Epithelial cell of proximal tubule (primary cell): Measurements from ENCODE around the gene ANXA4. TPM values are rescaled to one million over a fixed set of nuclear protein-coding genes. Genes with fewer than 3 reads are reported as not detected.

Source experiments
- DNase-seq: peaks from one replicate; pipeline ENCODE4 v3.0.0-alpha.2; 2011; ENCODE audit warnings: low read depth
- H3K4me3 ChIP-seq: 2 replicates; pipeline ENCODE4 v1.5.1; 2011; ENCODE audit warnings: low read depth, mild to moderate bottlenecking, low read length
- total RNA-seq: library from RNA; depleted of rRNA; stranded (reverse); fragments of >200 nt; gene quantifications from 2 replicates; pipeline ENCODE4 v1.2.3, GENCODE V29; 2015
- TF ChIP-seq, protein P1 (sequence below): conservative IDR thresholded peaks from 2 replicates; pipeline ENCODE4 v1.5.1; 2012; ENCODE audit warnings: low read depth, mild to moderate bottlenecking, low read length

Gene ANXA4
- total RNA-seq, 1 donor from 2014 or later = 61.2 TPM

GRCh38 chr2:69741229-69741574 is 732 bp upstream of the ANXA4 start:
- peak overlapping the region; percentile 84 for H3K4me3 ChIP-seq
- TF ChIP-seq, protein P1, sequence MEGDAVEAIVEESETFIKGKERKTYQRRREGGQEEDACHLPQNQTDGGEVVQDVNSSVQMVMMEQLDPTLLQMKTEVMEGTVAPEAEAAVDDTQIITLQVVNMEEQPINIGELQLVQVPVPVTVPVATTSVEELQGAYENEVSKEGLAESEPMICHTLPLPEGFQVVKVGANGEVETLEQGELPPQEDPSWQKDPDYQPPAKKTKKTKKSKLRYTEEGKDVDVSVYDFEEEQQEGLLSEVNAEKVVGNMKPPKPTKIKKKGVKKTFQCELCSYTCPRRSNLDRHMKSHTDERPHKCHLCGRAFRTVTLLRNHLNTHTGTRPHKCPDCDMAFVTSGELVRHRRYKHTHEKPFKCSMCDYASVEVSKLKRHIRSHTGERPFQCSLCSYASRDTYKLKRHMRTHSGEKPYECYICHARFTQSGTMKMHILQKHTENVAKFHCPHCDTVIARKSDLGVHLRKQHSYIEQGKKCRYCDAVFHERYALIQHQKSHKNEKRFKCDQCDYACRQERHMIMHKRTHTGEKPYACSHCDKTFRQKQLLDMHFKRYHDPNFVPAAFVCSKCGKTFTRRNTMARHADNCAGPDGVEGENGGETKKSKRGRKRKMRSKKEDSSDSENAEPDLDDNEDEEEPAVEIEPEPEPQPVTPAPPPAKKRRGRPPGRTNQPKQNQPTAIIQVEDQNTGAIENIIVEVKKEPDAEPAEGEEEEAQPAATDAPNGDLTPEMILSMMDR = no peak
- DNase-seq = no peak

DNA sequence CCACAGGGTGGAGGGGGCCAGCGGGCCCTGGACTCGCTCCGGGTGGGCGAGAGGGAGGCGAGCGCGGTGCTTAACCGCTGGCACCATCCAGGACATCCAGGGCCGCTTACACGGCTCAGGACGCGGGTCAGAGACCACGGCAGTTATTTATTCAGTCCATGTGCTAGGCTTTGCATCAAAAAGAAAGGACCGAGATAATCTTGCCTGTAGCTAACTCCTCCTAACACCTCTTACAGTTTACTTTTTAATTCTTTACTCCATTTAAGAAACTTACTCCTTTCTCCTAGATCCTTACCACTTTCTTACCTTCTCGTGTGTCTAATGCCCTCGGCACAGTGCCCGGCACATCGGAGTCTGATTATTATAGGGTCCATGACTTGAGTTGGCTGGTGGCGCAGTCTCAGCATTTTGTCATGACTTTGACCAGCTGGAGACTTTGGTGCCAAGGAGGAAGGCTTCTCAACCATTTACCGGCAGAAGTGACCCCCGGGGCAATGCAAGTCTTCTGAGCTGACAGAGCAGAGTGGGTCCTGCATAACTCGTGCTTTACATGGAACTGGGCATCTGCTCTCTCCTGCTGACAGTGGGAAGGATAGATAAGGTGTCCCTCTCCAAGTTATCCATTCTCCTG is 503 bp downstream of the ANXA4 start:
- no peak for DNase-seq
- peak overlapping the region; percentile 84 for H3K4me3 ChIP-seq
- TF ChIP-seq, protein P1 = no peak

DNA sequence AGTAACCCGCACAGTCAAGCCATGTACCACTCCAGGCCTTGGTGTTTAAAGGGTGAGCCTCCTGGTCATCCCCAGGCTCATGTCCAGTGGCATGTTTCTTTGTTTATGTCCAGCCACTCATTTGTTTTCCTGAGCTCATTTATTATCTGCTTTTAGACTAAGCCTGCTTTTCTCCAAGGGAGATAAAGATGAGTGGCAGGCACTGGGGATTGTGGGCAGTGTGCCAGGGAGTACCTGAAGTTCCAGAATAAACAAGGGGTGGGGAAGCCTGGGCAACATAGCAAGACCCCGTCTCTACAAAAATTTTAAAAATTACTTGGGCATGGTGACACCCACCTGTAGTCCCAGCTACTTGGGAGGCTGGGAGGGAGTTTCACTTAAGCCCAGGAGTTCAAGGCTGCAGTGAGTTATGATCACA is 1.9 kb downstream of the ANXA4 start:
- TF ChIP-seq, protein P1 = no peak
- H3K4me3 ChIP-seq = peak overlapping the region; percentile 84
- no peak for DNase-seq

- DNase-seq = no peak
- TF ChIP-seq, protein P1 = no peak
- H3K4me3 ChIP-seq = peak overlapping the region; percentile 84
These were observed 2.5 kb downstream of the ANXA4 start for GRCh38 chr2:69744456-69744855.

DNA sequence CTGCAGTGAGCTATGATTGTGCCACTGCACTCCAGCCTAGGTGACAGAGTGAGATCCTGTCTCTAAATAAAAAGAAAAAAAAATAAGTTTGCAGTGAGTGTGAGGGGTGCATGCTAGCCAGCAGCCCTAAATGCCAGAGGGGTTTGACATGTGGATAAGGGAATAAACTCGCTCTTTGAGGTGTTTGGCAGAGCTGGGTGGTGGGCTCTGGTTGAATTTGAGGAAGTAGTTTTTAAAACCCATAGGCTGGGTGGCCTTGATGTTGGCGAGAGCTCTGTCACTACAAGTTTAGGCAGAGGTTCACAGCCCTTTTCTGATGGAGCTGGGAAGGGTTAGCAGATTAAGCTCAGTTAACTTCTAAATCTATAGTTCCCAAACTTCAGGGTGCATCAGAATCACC is 3.1 kb downstream of the ANXA4 start:
- TF ChIP-seq, protein P1 = no peak
- H3K4me3 ChIP-seq = peak overlapping the region; percentile 84
- DNase-seq = no peak

- TF ChIP-seq, protein P1 = no peak
- H3K4me3 ChIP-seq = no peak overlapping the region
- DNase-seq = no peak
These were observed 8.3 kb downstream of the ANXA4 start for GRCh38 chr2:69750246-69750645.

GRCh38 chr2:69753659-69754363 is 11.9 kb downstream of the ANXA4 start:
- no peak overlapping the region for H3K4me3 ChIP-seq
- TF ChIP-seq, protein P1 = no peak
- no peak for DNase-seq
